GM12874 (cell line): Measurements from ENCODE around the gene DHRS13.

Experiments
- CTCF ChIP-seq: IDR thresholded peaks from 2 replicates; pipeline ENCODE4 v1.5.1; 2011; ENCODE audit warnings: low read depth, mild to moderate bottlenecking, control low read depth, low read length, moderate library complexity; ENCODE audit not compliant: insufficient read depth

The DHRS13 gene

GRCh38 chr17:28948873-28949184 lies 46.0 kb upstream of the DHRS13 start:
- TF ChIP-seq CTCF, result no peak

- no peak for TF ChIP-seq CTCF
Observed at GRCh38 chr17:28948342-28948741, 45.5 kb upstream of the DHRS13 start.

- no peak for TF ChIP-seq CTCF
Observed at GRCh38 chr17:28947639-28948038, 44.8 kb upstream of the DHRS13 start.

GRCh38 chr17:28946239-28946638 lies 43.4 kb upstream of the DHRS13 start:
- no peak for TF ChIP-seq CTCF

- no peak for TF ChIP-seq CTCF
Observed at GRCh38 chr17:28944862-28945741, 42.2 kb upstream of the DHRS13 start.

- TF ChIP-seq CTCF, result no peak
Observed at GRCh38 chr17:28944343-28944742, 41.5 kb upstream of the DHRS13 start.

- no peak for TF ChIP-seq CTCF
Observed at GRCh38 chr17:28942925-28943324, 40.0 kb upstream of the DHRS13 start.
